ENCODE measurements around the gene PRDM7.

Gene PRDM7

DNA sequence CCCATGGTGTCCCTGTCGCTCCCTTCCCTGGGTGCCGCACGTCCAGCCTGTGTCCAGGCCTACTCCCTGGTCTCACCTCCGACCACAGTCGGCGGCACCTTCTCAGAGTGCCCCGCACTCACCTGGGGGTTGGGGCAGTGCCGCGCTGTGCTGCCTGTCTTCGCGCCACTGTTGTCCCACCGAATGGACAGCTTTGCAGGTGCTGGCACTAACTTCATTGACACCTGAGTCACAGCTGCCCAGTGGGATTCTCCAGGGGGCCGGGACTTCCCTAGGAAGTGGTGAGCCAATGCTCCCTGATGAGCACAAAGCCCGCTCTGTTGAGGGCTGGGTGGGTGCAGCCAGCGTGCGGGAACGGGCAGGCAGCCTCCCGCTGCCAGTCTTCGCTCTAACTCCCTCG is 33.6 kb downstream of the PRDM7 start:
- DNase-seq (ENCODE audit: extremely low read depth, insufficient read length) = no peak
- no peaks in the 10 kb centered on the region for H3K27me3 ChIP-seq (replicated peaks; ENCODE audit: control insufficient read depth, insufficient read depth, low read length)
- TF ChIP-seq, protein P1, sequence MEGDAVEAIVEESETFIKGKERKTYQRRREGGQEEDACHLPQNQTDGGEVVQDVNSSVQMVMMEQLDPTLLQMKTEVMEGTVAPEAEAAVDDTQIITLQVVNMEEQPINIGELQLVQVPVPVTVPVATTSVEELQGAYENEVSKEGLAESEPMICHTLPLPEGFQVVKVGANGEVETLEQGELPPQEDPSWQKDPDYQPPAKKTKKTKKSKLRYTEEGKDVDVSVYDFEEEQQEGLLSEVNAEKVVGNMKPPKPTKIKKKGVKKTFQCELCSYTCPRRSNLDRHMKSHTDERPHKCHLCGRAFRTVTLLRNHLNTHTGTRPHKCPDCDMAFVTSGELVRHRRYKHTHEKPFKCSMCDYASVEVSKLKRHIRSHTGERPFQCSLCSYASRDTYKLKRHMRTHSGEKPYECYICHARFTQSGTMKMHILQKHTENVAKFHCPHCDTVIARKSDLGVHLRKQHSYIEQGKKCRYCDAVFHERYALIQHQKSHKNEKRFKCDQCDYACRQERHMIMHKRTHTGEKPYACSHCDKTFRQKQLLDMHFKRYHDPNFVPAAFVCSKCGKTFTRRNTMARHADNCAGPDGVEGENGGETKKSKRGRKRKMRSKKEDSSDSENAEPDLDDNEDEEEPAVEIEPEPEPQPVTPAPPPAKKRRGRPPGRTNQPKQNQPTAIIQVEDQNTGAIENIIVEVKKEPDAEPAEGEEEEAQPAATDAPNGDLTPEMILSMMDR (IDR thresholded peaks at IDR 0.05; ENCODE audit: insufficient read depth, low read length, poor library complexity, severe bottlenecking) = no peak
- H3K36me3 ChIP-seq (ENCODE audit: control insufficient read depth, insufficient read depth, low read length) = no peaks in the 10 kb centered on the region; the same call in 1 of the 2 replicates
- no peak overlapping the region for H3K4me3 ChIP-seq (replicated peaks; ENCODE audit: low read depth, low read length)

- no peak for DNase-seq (ENCODE audit: extremely low read depth, insufficient read length)
- Histone ChIP-seq H3K27me3 (replicated peaks; ENCODE audit: control insufficient read depth, insufficient read depth, low read length) (no peaks in the 10 kb centered on the region), H3K36me3 (ENCODE audit: control insufficient read depth, insufficient read depth, low read length) (no peaks in the 10 kb centered on the region; the same call in 1 of the 2 replicates), H3K4me3 (replicated peaks; ENCODE audit: low read depth, low read length) (no peak overlapping the region)
- TF ChIP-seq, protein P1 (IDR thresholded peaks at IDR 0.05; ENCODE audit: insufficient read depth, low read length, poor library complexity, severe bottlenecking) = no peak
These were observed 34.1 kb downstream of the PRDM7 start for GRCh38 chr16:90042946-90043514.

GRCh38 chr16:90041896-90042473 is 35.1 kb downstream of the PRDM7 start:
- TF ChIP-seq, protein P1 (IDR thresholded peaks at IDR 0.05; ENCODE audit: insufficient read depth, low read length, poor library complexity, severe bottlenecking) = no peak
- Histone ChIP-seq H3K4me3 (replicated peaks; ENCODE audit: low read depth, low read length) (no peak overlapping the region), H3K27me3 (replicated peaks; ENCODE audit: control insufficient read depth, insufficient read depth, low read length) (no peaks in the 10 kb centered on the region), H3K36me3 (ENCODE audit: control insufficient read depth, insufficient read depth, low read length) (no peaks in the 10 kb centered on the region; the same call in none of the 2 replicates)
- DNase-seq (ENCODE audit: extremely low read depth, insufficient read length) = no peak

GRCh38 chr16:90040152-90041023 is 36.7 kb downstream of the PRDM7 start:
- no peaks in the 10 kb centered on the region; the same call in none of the 2 replicates for H3K36me3 ChIP-seq (ENCODE audit: control insufficient read depth, insufficient read depth, low read length)
- no peak overlapping the region for H3K4me3 ChIP-seq (replicated peaks; ENCODE audit: low read depth, low read length)
- no peak for DNase-seq (ENCODE audit: extremely low read depth, insufficient read length)
- TF ChIP-seq, protein P1 (IDR thresholded peaks at IDR 0.05; ENCODE audit: insufficient read depth, low read length, poor library complexity, severe bottlenecking) = no peak
- no peaks in the 10 kb centered on the region for H3K27me3 ChIP-seq (replicated peaks; ENCODE audit: control insufficient read depth, insufficient read depth, low read length)

- TF ChIP-seq, protein P1 (IDR thresholded peaks at IDR 0.05; ENCODE audit: insufficient read depth, low read length, poor library complexity, severe bottlenecking) = no peak
These were observed 39.9 kb downstream of the PRDM7 start for GRCh38 chr16:90037276-90037675.

More at GRCh38 chr16:90037276-90037675, 39.9 kb downstream of the PRDM7 start:
- DNase-seq (ENCODE audit: extremely low read depth, insufficient read length) = no peak
- Histone ChIP-seq H3K36me3 (ENCODE audit: control insufficient read depth, insufficient read depth, low read length) (no peaks in the 10 kb centered on the region; the same call in none of the 2 replicates), H3K4me3 (replicated peaks; ENCODE audit: low read depth, low read length) (no peak overlapping the region), H3K27me3 (replicated peaks; ENCODE audit: control insufficient read depth, insufficient read depth, low read length) (no peaks in the 10 kb centered on the region)

Data from GM06990 (cell line).